A549 (cell line): ENCODE measurements around the gene PDHB.

Experiments
- CHD2 ChIP-seq: fragments of 150-350 bp; IDR thresholded peaks from 2 replicates; pipeline ENCODE4 v1.6.1; 2014; ENCODE audit warnings: low read length; ENCODE audit not compliant: partially characterized antibody
- CHD4 ChIP-seq: fragments of 200-600 bp; sonication (generic); IDR thresholded peaks from 2 replicates; pipeline ENCODE4 v1.6.1; 2016; ENCODE audit warnings: antibody characterized with exemption, mild to moderate bottlenecking, borderline replicate concordance
- EP300 ChIP-seq, 2 experiments: fragments of >200 bp; sonication (Bioruptor Twin); formaldehyde crosslinking; IDR thresholded peaks; 2 replicates in 1 of 2; 3 replicates in 1 of 2; pipeline ENCODE4 v1.6.1; 2016 to 2017
- ESRRA ChIP-seq: fragments of 150-350 bp; IDR thresholded peaks from 2 replicates; pipeline ENCODE4 v1.6.1; 2014; ENCODE audit warnings: mild to moderate bottlenecking, low read length, borderline replicate concordance
- FOSL2 ChIP-seq, 2 experiments: fragments of 450-650 bp in 1 of 2; fragments of >200 bp in 1 of 2; sonication (Bioruptor Twin) in 1 of 2; formaldehyde crosslinking; IDR thresholded peaks; 2 replicates each; pipeline versions ENCODE4 v1.5.0 to v1.6.1; 2016 to 2020; ENCODE audit warnings: mild to moderate bottlenecking in 1 of 2, moderate library complexity in 1 of 2
- JUN ChIP-seq, 2 experiments: fragments of >200 bp; sonication (Bioruptor Twin); formaldehyde crosslinking; IDR thresholded peaks; 2 replicates in 1 of 2; 3 replicates in 1 of 2; pipeline ENCODE4 v1.6.1; 2016 to 2017
- JUNB ChIP-seq: fragments of >200 bp; sonication (Bioruptor Twin); formaldehyde crosslinking; IDR thresholded peaks from 2 replicates; pipeline ENCODE4 v1.6.1; 2016
- MYC ChIP-seq: IDR thresholded peaks from 2 replicates; pipeline ENCODE4 v1.6.1; 2012; ENCODE audit warnings: mild to moderate bottlenecking, inconsistent platforms, low read length, improper control_type of control experiment, borderline replicate concordance
- NPAS2 ChIP-seq: fragments of 250-450 bp; sonication (Bioruptor Pico); IDR thresholded peaks from 2 replicates; pipeline ENCODE4 v1.8.0; 2022; ENCODE audit warnings: mild to moderate bottlenecking, moderate library complexity, borderline replicate concordance
- RFX5 ChIP-seq: fragments of 450-650 bp; IDR thresholded peaks from 2 replicates; pipeline ENCODE4 v1.7.1; 2014; ENCODE audit warnings: antibody characterized with exemption, mild to moderate bottlenecking, moderate library complexity
- TFCP2L1 ChIP-seq: fragments of 250-450 bp; sonication (Bioruptor Pico); IDR thresholded peaks from 2 replicates; pipeline ENCODE4 v1.5.0; 2021; ENCODE audit warnings: mild to moderate bottlenecking
- TF ChIP-seq, protein P1 (sequence below): IDR thresholded peaks from 2 replicates; pipeline ENCODE4 v1.6.1; 2012
- TF ChIP-seq, protein P2 (sequence below): fragments of >200 bp; sonication (Bioruptor Twin); formaldehyde crosslinking; IDR thresholded peaks from 3 replicates; pipeline ENCODE4 v1.5.1; 2016
- TF ChIP-seq, protein P3 (sequence below): IDR thresholded peaks from 2 replicates; pipeline ENCODE4 v1.6.1; 2012

DNA sequence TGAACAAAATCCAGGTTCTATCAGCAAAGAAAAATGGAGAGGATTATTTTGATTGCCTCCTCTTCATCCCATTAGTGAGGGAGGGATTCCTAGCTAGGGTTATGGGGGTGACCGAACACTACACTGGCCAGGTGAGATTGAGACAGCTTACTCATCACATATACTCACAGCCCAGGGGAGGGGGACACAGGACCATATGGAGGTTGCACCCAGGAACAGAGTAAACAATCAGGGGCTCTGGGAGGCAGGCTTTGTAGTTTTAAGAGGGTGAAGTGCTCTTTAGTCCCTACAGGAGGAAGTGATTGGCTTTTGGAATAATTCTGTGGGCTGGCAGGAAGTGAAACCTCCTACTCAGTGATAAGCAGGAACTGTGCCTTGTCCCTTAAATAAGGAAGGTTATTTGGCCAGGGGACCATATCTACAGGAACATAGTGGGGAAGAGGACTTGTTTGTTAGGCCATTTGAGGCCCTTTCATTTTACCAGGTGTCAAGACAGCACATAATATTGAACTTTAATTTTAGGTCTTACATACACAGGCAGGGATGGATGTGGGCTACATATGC is 40.8 kb upstream of the PDHB start:
- TF ChIP-seq JUNB (no peak), ESRRA (no peak), CHD2 (no peak), JUN (IDR thresholded peaks at IDR 0.05) (no peak), FOSL2 (IDR thresholded peaks at IDR 0.05) (no peak), FOSL2 (CRISPR knock-in tag; IDR thresholded peaks at IDR 0.05) (no peak), MYC (no peak), TFCP2L1 (CRISPR knock-in tag) (no peak), RFX5 (no peak), NPAS2 (no peak), EP300 (IDR thresholded peaks at IDR 0.05) (no peak), CHD4 (no peak)
- TF ChIP-seq, protein P1, sequence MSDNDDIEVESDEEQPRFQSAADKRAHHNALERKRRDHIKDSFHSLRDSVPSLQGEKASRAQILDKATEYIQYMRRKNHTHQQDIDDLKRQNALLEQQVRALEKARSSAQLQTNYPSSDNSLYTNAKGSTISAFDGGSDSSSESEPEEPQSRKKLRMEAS, result no peak
- TF ChIP-seq, protein P2, sequence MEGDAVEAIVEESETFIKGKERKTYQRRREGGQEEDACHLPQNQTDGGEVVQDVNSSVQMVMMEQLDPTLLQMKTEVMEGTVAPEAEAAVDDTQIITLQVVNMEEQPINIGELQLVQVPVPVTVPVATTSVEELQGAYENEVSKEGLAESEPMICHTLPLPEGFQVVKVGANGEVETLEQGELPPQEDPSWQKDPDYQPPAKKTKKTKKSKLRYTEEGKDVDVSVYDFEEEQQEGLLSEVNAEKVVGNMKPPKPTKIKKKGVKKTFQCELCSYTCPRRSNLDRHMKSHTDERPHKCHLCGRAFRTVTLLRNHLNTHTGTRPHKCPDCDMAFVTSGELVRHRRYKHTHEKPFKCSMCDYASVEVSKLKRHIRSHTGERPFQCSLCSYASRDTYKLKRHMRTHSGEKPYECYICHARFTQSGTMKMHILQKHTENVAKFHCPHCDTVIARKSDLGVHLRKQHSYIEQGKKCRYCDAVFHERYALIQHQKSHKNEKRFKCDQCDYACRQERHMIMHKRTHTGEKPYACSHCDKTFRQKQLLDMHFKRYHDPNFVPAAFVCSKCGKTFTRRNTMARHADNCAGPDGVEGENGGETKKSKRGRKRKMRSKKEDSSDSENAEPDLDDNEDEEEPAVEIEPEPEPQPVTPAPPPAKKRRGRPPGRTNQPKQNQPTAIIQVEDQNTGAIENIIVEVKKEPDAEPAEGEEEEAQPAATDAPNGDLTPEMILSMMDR, result no peak
- TF ChIP-seq, protein P3, sequence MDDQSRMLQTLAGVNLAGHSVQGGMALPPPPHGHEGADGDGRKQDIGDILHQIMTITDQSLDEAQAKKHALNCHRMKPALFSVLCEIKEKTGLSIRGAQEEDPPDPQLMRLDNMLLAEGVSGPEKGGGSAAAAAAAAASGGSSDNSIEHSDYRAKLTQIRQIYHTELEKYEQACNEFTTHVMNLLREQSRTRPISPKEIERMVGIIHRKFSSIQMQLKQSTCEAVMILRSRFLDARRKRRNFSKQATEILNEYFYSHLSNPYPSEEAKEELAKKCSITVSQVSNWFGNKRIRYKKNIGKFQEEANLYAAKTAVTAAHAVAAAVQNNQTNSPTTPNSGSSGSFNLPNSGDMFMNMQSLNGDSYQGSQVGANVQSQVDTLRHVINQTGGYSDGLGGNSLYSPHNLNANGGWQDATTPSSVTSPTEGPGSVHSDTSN, result no peak
